NCI-H2081 (cell line): ENCODE results near the gene ITIH4.

ENCODE experiments used
- DNase-seq, 2 experiments: peaks; one replicate each; lab custom pipeline; 2025; lab: John Stamatoyannopoulos, UW

The ITIH4 gene

GRCh38 chr3:52830535-52831258, at the start of gene ITIH4:
Gene ITIH4, minus strand, starts transcription at chr3:52830672. Its CDS starts 30 bp downstream, at chr3:52830642.
- DNase-seq, result no peak

- DNase-seq, result no peak
Observed at GRCh38 chr3:52880047-52880446, 49.6 kb upstream of the ITIH4 start.

- no peak for DNase-seq
Observed at GRCh38 chr3:52879581-52879980, 49.1 kb upstream of the ITIH4 start.

GRCh38 chr3:52879090-52879489, 48.6 kb upstream of the ITIH4 start:
- no peak for DNase-seq

- DNase-seq, result no peak
Observed at GRCh38 chr3:52877085-52877484, 46.6 kb upstream of the ITIH4 start.

GRCh38 chr3:52874864-52875587, 44.6 kb upstream of the ITIH4 start:
- DNase-seq, result no peak

- DNase-seq, result no peak
Observed at GRCh38 chr3:52874160-52874701, 43.8 kb upstream of the ITIH4 start.

GRCh38 chr3:52873433-52874159, 43.1 kb upstream of the ITIH4 start:
- no peak for DNase-seq

GRCh38 chr3:52872245-52872644, 41.8 kb upstream of the ITIH4 start:
- DNase-seq, result no peak

- DNase-seq, result no peak
Observed at GRCh38 chr3:52871761-52872160, 41.3 kb upstream of the ITIH4 start.

GRCh38 chr3:52870471-52870870, 40.0 kb upstream of the ITIH4 start:
- DNase-seq, result no peak

GRCh38 chr3:52866427-52866826, 36.0 kb upstream of the ITIH4 start:
- no peak for DNase-seq

GRCh38 chr3:52865994-52866393, 35.5 kb upstream of the ITIH4 start:
- no peak for DNase-seq

GRCh38 chr3:52860424-52860768, 29.9 kb upstream of the ITIH4 start:
- DNase-seq, result no peak

GRCh38 chr3:52859686-52860423, 29.4 kb upstream of the ITIH4 start:
- DNase-seq, result no peak

GRCh38 chr3:52857864-52858263, 27.4 kb upstream of the ITIH4 start:
- no peak for DNase-seq

GRCh38 chr3:52857133-52857532, 26.7 kb upstream of the ITIH4 start:
- DNase-seq, result no peak

- DNase-seq, result no peak
Observed at GRCh38 chr3:52856666-52857065, 26.2 kb upstream of the ITIH4 start.

GRCh38 chr3:52854013-52854412, 23.5 kb upstream of the ITIH4 start:
- no peak for DNase-seq

GRCh38 chr3:52852419-52852818, 21.9 kb upstream of the ITIH4 start:
- no peak for DNase-seq

GRCh38 chr3:52851348-52851747, 20.9 kb upstream of the ITIH4 start:
- DNase-seq, result peak; percentile 39 to 49

- DNase-seq, result no peak
Observed at GRCh38 chr3:52849656-52850055, 19.2 kb upstream of the ITIH4 start.
